ENCODE results near the gene FUZ.

The FUZ gene

GRCh38 chr19:49805822-49806619, 7.1 kb downstream of the FUZ start:
- DNase-seq (ENCODE audit: low spot score) = no peak

GRCh38 chr19:49803529-49803856, 9.6 kb downstream of the FUZ start:
- DNase-seq (ENCODE audit: low spot score) = no peak

- no peak for DNase-seq (ENCODE audit: low spot score)
These were observed 10.1 kb downstream of the FUZ start for GRCh38 chr19:49802836-49803528.

- no peak for DNase-seq (ENCODE audit: low spot score)
These were observed 11.0 kb downstream of the FUZ start for GRCh38 chr19:49801966-49802661.

- no peak for DNase-seq (ENCODE audit: low spot score)
These were observed 11.6 kb downstream of the FUZ start for GRCh38 chr19:49801401-49801888.

GRCh38 chr19:49800771-49801170, 12.3 kb downstream of the FUZ start:
- DNase-seq (ENCODE audit: low spot score) = no peak

GRCh38 chr19:49799798-49800376, 13.2 kb downstream of the FUZ start:
- DNase-seq (ENCODE audit: low spot score) = no peak

- DNase-seq (ENCODE audit: low spot score) = no peak
These were observed 13.8 kb downstream of the FUZ start for GRCh38 chr19:49799271-49799797.

- no peak for DNase-seq (ENCODE audit: low spot score)
These were observed 14.5 kb downstream of the FUZ start for GRCh38 chr19:49798574-49798973.

GRCh38 chr19:49795615-49796014, 17.5 kb downstream of the FUZ start:
- no peak for DNase-seq (ENCODE audit: low spot score)

GRCh38 chr19:49793561-49793840, 19.6 kb downstream of the FUZ start:
- DNase-seq (ENCODE audit: low spot score) = peak; percentile 82

GRCh38 chr19:49792829-49793560, 20.1 kb downstream of the FUZ start:
- DNase-seq (ENCODE audit: low spot score) = no peak

GRCh38 chr19:49791776-49792445, 21.2 kb downstream of the FUZ start:
- no peak for DNase-seq (ENCODE audit: low spot score)

- DNase-seq (ENCODE audit: low spot score) = no peak
These were observed 22.2 kb downstream of the FUZ start for GRCh38 chr19:49790866-49791265.

- no peak for DNase-seq (ENCODE audit: low spot score)
These were observed 24.2 kb downstream of the FUZ start for GRCh38 chr19:49788857-49789256.

GRCh38 chr19:49787746-49788145, 25.3 kb downstream of the FUZ start:
- no peak for DNase-seq (ENCODE audit: low spot score)

- no peak for DNase-seq (ENCODE audit: low spot score)
These were observed 26.7 kb downstream of the FUZ start for GRCh38 chr19:49786376-49786820.

GRCh38 chr19:49782515-49782914, 30.6 kb downstream of the FUZ start:
- no peak for DNase-seq (ENCODE audit: low spot score)

GRCh38 chr19:49781394-49781793, 31.7 kb downstream of the FUZ start:
- no peak for DNase-seq (ENCODE audit: low spot score)

GRCh38 chr19:49780861-49781260, 32.2 kb downstream of the FUZ start:
- no peak for DNase-seq (ENCODE audit: low spot score)
